OCI-LY7 (cell line): ENCODE measurements around the gene THAP3. TPM values are rescaled to one million over a fixed set of nuclear protein-coding genes. Genes with fewer than 3 reads are reported as not detected.

Source experiments
- BruUV-seq: library from RNA; stranded (reverse); fragments of 400-500 nt; replicated peaks from 2 replicates; lab custom pipeline; 2021; lab: Mats Ljungman, UMichigan
- CTCF ChIA-PET: fragments of 300-600 bp; sonication (Branson Sonifier 250); formaldehyde crosslinking; loops from one replicate; lab custom pipeline; 2022; ENCODE audit warnings: antibody characterized with exemption; ENCODE audit not compliant: unreplicated experiment; lab: Charles Lee
- POLR2A ChIA-PET: fragments of 300-600 bp; sonication (Branson Sonifier 250); formaldehyde crosslinking; loops from one replicate; lab custom pipeline; 2022; ENCODE audit warnings: antibody characterized with exemption; lab: Charles Lee
- DNase-seq: peaks from one replicate; pipeline ENCODE4 v3.0.0-alpha.2; 2015; ENCODE audit warnings: low spot score
- H2AFZ ChIP-seq: fragments of 200-600 bp; sonication (generic), shearing (Covaris generic); 2 replicates; pipeline ENCODE4 v1.6.1; 2014; ENCODE audit warnings: mild to moderate bottlenecking, antibody characterized with exemption, low read length, moderate library complexity
- H3K27ac ChIP-seq: fragments of 200-600 bp; sonication (generic); 2 replicates; pipeline ENCODE4 v1.5.1; 2014; ENCODE audit warnings: mixed run types, low read depth, mild to moderate bottlenecking, moderate library complexity, low read length, inconsistent platforms; ENCODE audit not compliant: poor library complexity, severe bottlenecking
- H3K36me3 ChIP-seq: fragments of 200-600 bp; sonication (generic); 2 replicates; pipeline ENCODE4 v1.6.1; 2014; ENCODE audit warnings: mild to moderate bottlenecking, antibody characterized with exemption, low read length, moderate library complexity, mixed read lengths; ENCODE audit not compliant: insufficient read depth
- H3K4me1 ChIP-seq: fragments of 200-600 bp; sonication (generic); 2 replicates; pipeline ENCODE4 v1.5.1; 2014; ENCODE audit warnings: mild to moderate bottlenecking, low read length; ENCODE audit not compliant: insufficient read depth, poor library complexity, severe bottlenecking
- H3K4me2 ChIP-seq: fragments of 200-600 bp; sonication (generic); 2 replicates; pipeline ENCODE4 v1.6.1; 2014; ENCODE audit warnings: mild to moderate bottlenecking, low read length
- H3K4me3 ChIP-seq: fragments of 200-600 bp; sonication (generic); 2 replicates; pipeline ENCODE4 v1.5.1; 2014; ENCODE audit warnings: mild to moderate bottlenecking, low read depth, low read length; ENCODE audit not compliant: poor library complexity, severe bottlenecking
- H3K79me2 ChIP-seq: fragments of 200-600 bp; sonication (generic); 2 replicates; pipeline ENCODE4 v1.6.1; 2016; ENCODE audit warnings: low read depth, mild to moderate bottlenecking, low read length, moderate library complexity, mixed read lengths; ENCODE audit not compliant: insufficient read depth
- H3K9me2 ChIP-seq: fragments of 200-600 bp; sonication (generic); 2 replicates; pipeline ENCODE4 v1.6.1; 2016; ENCODE audit warnings: mild to moderate bottlenecking, low read length, mixed read lengths; ENCODE audit not compliant: insufficient read depth
- H3K9me3 ChIP-seq: fragments of 200-600 bp; sonication (generic); 2 replicates; pipeline ENCODE4 v1.6.1; 2014; ENCODE audit warnings: mild to moderate bottlenecking, mixed run types, low read length, mixed read lengths
- H4K20me1 ChIP-seq: fragments of 200-600 bp; sonication (generic); 2 replicates; pipeline ENCODE4 v1.6.1; 2014; ENCODE audit warnings: mild to moderate bottlenecking, antibody characterized with exemption, low read length, moderate library complexity, mixed read lengths; ENCODE audit not compliant: insufficient read depth
- CTCF ChIP-seq: fragments of 200-600 bp; sonication (generic); conservative IDR thresholded peaks from 2 replicates; pipeline ENCODE4 v1.5.1; 2014; ENCODE audit warnings: mild to moderate bottlenecking, antibody characterized with exemption, low read length, moderate library complexity, mixed read lengths
- EZH2phosphoT487 ChIP-seq: fragments of 200-600 bp; sonication (generic); IDR thresholded peaks from 2 replicates; pipeline ENCODE4 v1.6.1; 2018; ENCODE audit warnings: low read depth, borderline replicate concordance, mild to moderate bottlenecking, mixed run types, antibody characterized with exemption, low read length, moderate library complexity, mixed read lengths
- intact Hi-C: fragments of 100-400 bp; cut with micrococcal nuclease; formaldehyde crosslinking; loops from one replicate; pipeline ENCODE4 v1.10.0; 2022; ENCODE audit not compliant: unreplicated experiment
- total RNA-seq, 2 experiments: library from RNA; depleted of rRNA in 1 of 2; stranded (reverse); fragments of >200 nt in 1 of 2; shearing (Covaris generic) in 1 of 2; gene quantifications; 2 replicates each; pipeline ENCODE4 v1.2.3, GENCODE V29; 2014 to 2022

The THAP3 gene
- total RNA-seq, 2 experiments from 2014 or later = 17.2 to 22.4 TPM

- Histone ChIP-seq H3K9me3 (no peaks in the 10 kb centered on the region), H2AFZ (no peak overlapping the region), H3K27ac (no peak overlapping the region), H3K79me2 (no peaks in the 10 kb centered on the region), H3K36me3 (peaks cover 67% of the 10 kb centered on the region), H3K4me2 (no peak overlapping the region), H3K9me2 (no peaks in the 10 kb centered on the region), H3K4me3 (no peak overlapping the region), H4K20me1 (no peaks in the 10 kb centered on the region), H3K4me1 (no peaks in the 10 kb centered on the region)
- TF ChIP-seq EZH2phosphoT487 = no peak
- peak; percentile 84 for TF ChIP-seq CTCF
- intact Hi-C loops = loop anchor here (1.0 kb wide), 2 partner anchors 156 to 160 kb away; no protein-coding TSS in a partner anchor
- BruUV-seq = no TSS peak
- DNase-seq = peak; percentile 65
- ChIA-PET CTCF (no interaction called here), POLR2A (interaction anchor here (0.5 kb wide), 1 partner anchor 167 kb away, joined by 5 read pairs; no protein-coding TSS in a partner anchor)
These were observed 22.0 kb downstream of the THAP3 start for GRCh38 chr1:6646499-6647148.

- Histone ChIP-seq H2AFZ (no peak overlapping the region), H3K36me3 (peaks cover 69% of the 10 kb centered on the region), H4K20me1 (no peaks in the 10 kb centered on the region), H3K9me3 (no peaks in the 10 kb centered on the region), H3K4me2 (no peak overlapping the region), H3K4me1 (no peaks in the 10 kb centered on the region), H3K9me2 (no peaks in the 10 kb centered on the region), H3K79me2 (no peaks in the 10 kb centered on the region), H3K27ac (no peak overlapping the region), H3K4me3 (no peak overlapping the region)
- ChIA-PET CTCF (no interaction called here), POLR2A (interaction anchor here (0.7 to 1.5 kb wide), 3 partner anchors 8 to 48 kb away, joined by 3 to 4 read pairs (median 3); no protein-coding TSS in a partner anchor)
- no peak for DNase-seq
- intact Hi-C loops = no loop called here
- TF ChIP-seq CTCF = no peak
- no peak for TF ChIP-seq EZH2phosphoT487
- BruUV-seq = no TSS peak
These were observed 23.9 kb downstream of the THAP3 start for GRCh38 chr1:6648556-6648955.

GRCh38 chr1:6651909-6652308 is 27.2 kb downstream of the THAP3 start:
- DNase-seq = no peak
- intact Hi-C loops = no loop called here
- H3K4me3 ChIP-seq = no peak overlapping the region
- no peaks in the 10 kb centered on the region for H3K9me3 ChIP-seq
- no peaks in the 10 kb centered on the region for H3K9me2 ChIP-seq
- H3K4me2 ChIP-seq = no peak overlapping the region
- no peak for TF ChIP-seq EZH2phosphoT487
- no peak for TF ChIP-seq CTCF
- H3K4me1 ChIP-seq = no peaks in the 10 kb centered on the region
- BruUV-seq = no TSS peak
- no peak overlapping the region for H2AFZ ChIP-seq
- CTCF ChIA-PET = no interaction called here
- H3K79me2 ChIP-seq = peaks cover 4% of the 10 kb centered on the region; the same call in 1 of the 2 replicates
- peaks cover 62% of the 10 kb centered on the region for H3K36me3 ChIP-seq
- no peaks in the 10 kb centered on the region for H4K20me1 ChIP-seq
- POLR2A ChIA-PET = no interaction called here
- no peak overlapping the region for H3K27ac ChIP-seq
